RPMI7951 (cell line): ENCODE measurements around the gene NDUFV3. TPM values are rescaled to one million over a fixed set of nuclear protein-coding genes. Genes with fewer than 3 reads are reported as not detected.
A peak's percentile ranks its signal among the peaks of the same experiment; 100 is the strongest.
"Not testable (repeated sequence)": the region's sequence is repeated elsewhere in the genome, so short reads cannot be mapped to it uniquely, and the experiment has no call there.

Source experiments
- DNase-seq: peaks from one replicate; pipeline ENCODE4 v3.0.0-alpha.2; 2012; ENCODE audit warnings: low read depth
- total RNA-seq: library from RNA; depleted of rRNA; stranded (reverse); fragments of >200 nt; shearing (Covaris generic); gene quantifications from 2 replicates; pipeline ENCODE4 v1.2.3, GENCODE V29; 2014

The NDUFV3 gene
- total RNA-seq, 1 experiment from 2014 or later = 27.4 TPM

GRCh38 chr21:42855937-42856335 lies 37.2 kb upstream of the NDUFV3 start:
- no peak for DNase-seq

DNA sequence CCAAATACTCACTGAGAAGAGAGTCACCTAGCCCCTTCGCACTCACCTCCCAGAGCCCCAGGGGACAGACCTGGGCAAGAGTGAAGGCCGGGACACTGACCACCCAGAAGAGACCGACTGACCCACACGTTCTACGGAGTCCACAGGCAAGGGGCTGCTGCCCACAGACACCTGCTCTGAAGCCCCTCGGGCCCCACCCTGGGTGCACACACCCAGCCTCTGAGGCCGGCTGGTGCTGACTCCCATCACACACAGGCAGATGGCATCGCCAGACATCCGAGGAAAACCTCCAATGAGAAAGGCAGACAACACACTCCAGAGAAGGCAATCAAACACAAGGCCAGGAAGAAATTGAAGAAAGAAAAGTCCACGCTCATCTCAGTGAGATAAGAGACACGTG lies 35.9 kb upstream of the NDUFV3 start:
- no peak for DNase-seq

DNA sequence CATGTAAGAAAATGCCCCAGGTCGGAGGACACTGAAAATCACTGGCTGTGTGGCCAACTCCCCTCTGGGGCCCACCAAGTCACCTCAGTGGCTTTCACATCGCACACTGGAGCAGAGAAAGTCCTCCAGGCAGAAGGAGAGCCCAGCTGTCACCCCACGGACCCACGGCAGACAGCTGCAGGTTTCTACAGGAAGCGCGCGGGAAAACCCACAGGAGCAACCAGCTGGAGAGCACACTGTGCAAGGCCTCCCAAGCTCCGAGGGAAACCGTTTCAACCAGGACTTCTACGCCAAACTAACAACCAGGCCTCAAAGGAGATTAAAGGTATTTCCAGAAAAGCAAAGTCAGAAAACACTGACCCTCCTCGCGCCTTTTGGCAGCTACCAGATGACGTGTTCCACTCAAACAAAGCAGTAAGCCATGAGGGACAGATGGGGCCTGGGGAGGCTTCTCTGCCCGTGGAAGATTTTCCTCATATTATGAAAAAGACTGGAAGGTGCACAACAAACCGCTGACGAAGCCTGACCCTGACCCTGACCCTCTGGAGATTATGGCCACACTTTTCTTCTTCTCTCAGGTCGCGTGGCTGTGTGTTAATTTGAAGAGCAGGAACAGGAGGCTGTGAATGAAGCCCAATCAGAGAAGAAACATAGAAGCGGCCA lies 34.8 kb upstream of the NDUFV3 start:
- DNase-seq = no peak

DNA sequence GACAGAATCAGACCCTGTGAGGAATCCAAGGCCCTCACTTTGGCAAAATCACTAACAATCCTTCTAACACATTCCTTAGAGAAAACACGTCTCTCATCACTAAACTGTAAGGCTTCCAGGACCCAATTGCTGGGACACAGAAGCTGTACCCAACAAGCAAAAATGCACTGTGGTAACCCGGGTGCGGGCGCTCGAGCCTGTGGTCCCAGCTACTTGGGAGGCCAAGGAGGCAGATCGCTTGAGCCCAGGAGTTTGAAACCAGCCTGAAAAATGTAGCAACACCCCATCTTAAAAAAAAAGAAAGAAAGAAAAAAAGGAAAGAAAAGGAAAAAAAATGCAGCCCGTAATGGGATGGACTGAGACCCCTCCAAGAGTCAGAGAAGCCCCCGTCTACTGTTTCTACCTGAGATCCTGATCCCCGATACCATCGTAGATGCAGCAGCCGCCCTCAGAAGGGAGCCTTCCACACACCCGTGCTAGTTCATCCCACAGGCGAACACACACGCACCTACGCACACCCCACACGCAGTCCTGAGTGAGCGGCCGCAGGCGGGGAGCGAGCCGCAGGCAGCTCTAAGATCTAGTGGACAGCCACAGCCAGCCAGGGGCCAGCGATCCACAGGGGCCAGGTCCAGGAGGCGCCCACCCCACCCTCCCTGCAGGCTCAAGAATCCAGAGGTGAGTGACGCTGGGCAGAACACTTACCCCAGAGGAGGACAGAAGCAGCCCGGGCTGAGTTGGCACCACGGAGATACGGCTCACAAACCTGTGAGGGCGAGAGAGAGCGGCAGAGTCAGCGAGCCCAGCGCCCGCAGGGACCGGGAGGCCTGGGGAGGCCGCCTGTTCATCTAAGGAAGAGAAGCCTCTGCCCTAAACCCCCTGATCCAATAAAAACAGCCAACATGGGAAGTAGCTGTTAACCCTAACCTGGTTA lies 33.9 kb upstream of the NDUFV3 start:
- no peak for DNase-seq

DNA sequence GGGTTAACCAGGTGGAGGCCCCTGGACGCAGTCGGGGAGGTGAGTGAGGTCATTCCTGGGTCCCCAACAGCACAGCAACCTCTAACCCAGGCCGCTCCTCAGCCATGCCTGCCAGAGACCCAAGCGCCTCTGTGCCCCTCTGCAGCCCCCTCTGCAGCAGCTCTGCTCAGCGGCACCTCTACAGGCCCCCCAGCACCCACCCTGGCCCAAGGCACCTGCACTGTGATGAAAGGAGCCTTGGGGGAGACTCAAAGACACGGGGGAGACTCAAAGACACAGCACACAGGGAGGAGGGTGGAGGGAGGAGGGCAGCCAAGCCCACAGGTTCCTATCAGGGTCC lies 33.2 kb upstream of the NDUFV3 start:
- DNase-seq = no peak

GRCh38 chr21:42860345-42860744 lies 32.8 kb upstream of the NDUFV3 start:
- DNase-seq = no peak

GRCh38 chr21:42861311-42861847 lies 31.7 kb upstream of the NDUFV3 start:
- no peak for DNase-seq

- no peak for DNase-seq
Observed at GRCh38 chr21:42861848-42862400, 31.2 kb upstream of the NDUFV3 start.

- no peak for DNase-seq
Observed at GRCh38 chr21:42862774-42863503, 30.2 kb upstream of the NDUFV3 start.

DNA sequence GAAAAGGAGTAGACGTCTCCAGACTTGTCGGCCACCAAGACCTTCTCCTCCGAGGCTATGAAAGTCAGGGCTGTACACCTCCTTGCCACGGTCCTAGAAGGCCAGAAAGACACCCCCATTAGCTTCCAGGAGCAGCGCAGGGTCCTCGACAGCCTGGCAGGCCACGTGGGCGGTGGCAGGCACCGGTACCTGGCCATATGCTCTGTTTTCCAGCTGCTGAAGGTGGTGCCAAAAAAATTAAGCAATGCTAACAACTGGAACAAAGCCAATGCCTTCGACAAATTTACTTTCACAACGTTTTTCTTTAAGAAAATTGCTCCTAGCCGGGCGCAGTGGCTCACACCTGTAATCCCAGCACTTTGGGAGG lies 29.6 kb upstream of the NDUFV3 start:
- no peak for DNase-seq

GRCh38 chr21:42864286-42864685 lies 28.8 kb upstream of the NDUFV3 start:
- no peak for DNase-seq

GRCh38 chr21:42864815-42865775 lies 28.0 kb upstream of the NDUFV3 start:
- DNase-seq = no peak

- no peak for DNase-seq
Observed at GRCh38 chr21:42865776-42866160, 27.3 kb upstream of the NDUFV3 start.

DNA sequence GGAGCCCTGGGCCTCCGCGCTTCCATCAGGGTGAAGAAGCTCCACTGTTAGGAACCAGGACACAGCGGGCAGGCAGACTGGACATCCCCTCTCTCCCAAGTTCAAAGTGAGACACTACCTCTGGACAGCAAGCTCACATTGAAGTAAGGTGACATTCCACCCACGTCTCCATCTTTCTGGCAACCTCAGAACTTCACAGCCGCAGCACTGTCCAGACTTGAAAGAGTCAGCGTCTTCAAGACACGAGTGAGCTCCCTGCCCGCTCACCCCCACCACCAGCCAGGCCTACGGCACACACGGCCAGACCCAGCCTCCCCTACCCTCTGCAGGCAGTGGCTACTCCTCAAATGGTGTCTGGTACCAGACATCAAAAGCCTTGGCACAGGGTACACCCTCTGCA lies 24.9 kb upstream of the NDUFV3 start:
- no peak for DNase-seq

- DNase-seq = no peak
Observed at GRCh38 chr21:42873096-42873495, 20.0 kb upstream of the NDUFV3 start.

DNA sequence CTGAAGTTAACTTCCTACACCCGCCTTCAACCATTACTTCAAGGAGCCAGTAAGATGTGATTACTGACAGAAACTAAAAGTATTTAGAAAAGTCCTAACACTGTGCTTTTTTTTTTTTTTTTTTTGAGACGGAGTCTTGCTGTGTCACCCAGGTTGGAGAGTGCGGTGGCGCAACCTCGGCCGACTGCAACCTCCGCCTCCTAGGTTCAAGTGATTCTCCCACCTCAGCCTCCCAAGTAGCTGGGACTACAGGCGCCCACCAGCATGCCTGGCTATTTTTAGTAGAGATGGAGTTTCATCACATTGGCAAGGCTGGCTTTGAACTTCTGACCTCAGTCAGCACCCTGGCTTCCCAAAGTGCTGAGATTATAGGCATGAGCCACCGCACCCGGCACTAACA lies 17.3 kb upstream of the NDUFV3 start:
- DNase-seq = not testable (repeated sequence)

DNA sequence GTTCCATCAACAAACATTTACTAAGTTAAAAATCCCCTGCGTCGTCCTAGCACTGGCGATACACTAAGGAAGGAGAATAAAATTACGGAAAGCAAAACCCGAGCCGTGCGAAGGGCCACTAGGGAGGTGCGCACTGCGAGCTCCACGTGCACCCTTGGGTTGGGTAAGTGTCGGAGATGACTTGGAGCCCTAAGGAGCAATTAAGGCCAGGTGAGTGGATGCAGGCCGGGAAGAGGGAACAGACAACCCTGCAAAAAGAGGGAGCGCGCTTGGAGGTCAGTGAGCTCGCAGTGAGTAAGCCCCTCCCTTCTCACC lies 14.5 kb upstream of the NDUFV3 start:
- no peak for DNase-seq

DNA sequence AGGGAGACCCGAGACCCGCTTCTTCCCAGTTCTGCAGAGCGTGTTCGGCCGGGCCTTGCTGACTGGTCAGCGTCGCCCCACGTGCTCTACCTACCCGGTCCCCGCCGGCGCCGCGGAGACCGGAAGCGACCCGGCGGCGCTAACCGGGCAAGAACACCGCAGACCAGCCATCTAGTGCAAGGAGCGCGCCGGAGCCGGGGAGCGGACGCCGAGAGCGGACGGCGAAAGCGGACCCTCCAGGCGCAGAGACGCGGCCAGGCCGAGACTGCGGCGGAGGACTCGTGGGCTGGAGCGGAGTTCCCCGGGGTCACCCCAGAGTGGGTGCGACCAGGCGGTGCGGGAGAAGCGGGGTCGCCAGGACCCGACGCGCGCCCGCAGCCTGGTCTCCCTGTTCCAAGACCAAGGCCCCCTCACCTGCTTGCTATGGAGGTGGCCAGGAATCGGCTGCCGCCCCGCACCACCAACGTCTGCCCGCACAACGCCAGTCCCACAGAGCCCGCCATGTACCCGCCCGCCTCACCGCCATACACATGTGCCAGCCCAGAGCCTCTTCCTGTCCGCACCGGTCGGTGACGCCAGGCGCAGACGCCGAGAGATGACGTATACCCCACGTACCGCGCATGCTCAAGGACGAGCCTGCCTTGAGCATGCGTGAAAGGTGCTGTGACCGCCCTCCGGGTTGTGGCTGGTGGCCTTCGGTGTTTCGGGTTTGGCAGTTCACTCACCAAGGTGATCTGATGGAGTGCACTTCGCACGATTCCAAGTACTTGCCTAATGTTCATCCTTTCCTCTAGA lies 13.9 kb upstream of the NDUFV3 start, which contains the start of gene WDR4:
Gene WDR4, minus strand, starts transcription at position 547 of the 795 bp plus-strand sequence. Its CDS starts 44 bp downstream, at position 503.
- DNase-seq = peak; percentile 93

- DNase-seq = no peak
Observed at GRCh38 chr21:42880352-42880751, 12.8 kb upstream of the NDUFV3 start.

DNA sequence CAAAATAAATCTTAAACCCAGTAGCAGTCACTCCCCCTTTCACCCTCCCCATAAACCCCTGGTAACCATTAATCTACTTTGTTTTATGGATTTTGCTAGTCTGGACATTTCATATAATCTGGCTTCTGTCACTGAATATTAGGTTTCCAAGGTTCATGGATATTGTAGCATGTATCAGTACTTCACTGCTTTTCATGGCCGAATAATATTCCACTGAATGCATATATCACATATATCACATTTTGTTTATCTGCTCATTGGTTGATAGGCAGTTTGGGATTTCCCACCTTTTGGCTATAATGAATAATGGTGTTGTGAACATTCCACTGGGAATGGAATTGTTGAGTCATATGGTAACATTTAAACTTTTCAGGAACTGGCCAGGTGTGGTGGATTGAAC lies 9.2 kb upstream of the NDUFV3 start:
- no peak for DNase-seq
